Right lobe of liver (tissue), 4 donors: Measurements from ENCODE around the gene LRRC59.

Experiments
- CTCF ChIP-seq, 4 donors: fragments of 200-600 bp in 3 of 4; fragments of 450-650 bp in 1 of 4; IDR thresholded peaks; one replicate each; pipeline versions ENCODE4 v1.5.1 to v1.8.0; 2016 to 2022; ENCODE audit warnings: antibody characterized with exemption in 4 of 4, mild to moderate bottlenecking in 2 of 4
- POLR2A ChIP-seq: fragments of 450-650 bp; IDR thresholded peaks from one replicate; pipeline ENCODE4 v1.6.1; 2017; ENCODE audit warnings: antibody characterized with exemption, mild to moderate bottlenecking
- donor health status: DM: no; HTN: no; CAD: no.
- donor health status: DM: no; HTN: no; CAD: no.
- donor health status: DM: no; HTN: yes; CAD: no.

GRCh38 chr17:50367401-50367800 is 29.9 kb downstream of the LRRC59 start:
- TF ChIP-seq CTCF (IDR thresholded peaks at IDR 0.05) (no peak), POLR2A (no peak)
